ENCODE measurements around the gene CMIP.

DNA sequence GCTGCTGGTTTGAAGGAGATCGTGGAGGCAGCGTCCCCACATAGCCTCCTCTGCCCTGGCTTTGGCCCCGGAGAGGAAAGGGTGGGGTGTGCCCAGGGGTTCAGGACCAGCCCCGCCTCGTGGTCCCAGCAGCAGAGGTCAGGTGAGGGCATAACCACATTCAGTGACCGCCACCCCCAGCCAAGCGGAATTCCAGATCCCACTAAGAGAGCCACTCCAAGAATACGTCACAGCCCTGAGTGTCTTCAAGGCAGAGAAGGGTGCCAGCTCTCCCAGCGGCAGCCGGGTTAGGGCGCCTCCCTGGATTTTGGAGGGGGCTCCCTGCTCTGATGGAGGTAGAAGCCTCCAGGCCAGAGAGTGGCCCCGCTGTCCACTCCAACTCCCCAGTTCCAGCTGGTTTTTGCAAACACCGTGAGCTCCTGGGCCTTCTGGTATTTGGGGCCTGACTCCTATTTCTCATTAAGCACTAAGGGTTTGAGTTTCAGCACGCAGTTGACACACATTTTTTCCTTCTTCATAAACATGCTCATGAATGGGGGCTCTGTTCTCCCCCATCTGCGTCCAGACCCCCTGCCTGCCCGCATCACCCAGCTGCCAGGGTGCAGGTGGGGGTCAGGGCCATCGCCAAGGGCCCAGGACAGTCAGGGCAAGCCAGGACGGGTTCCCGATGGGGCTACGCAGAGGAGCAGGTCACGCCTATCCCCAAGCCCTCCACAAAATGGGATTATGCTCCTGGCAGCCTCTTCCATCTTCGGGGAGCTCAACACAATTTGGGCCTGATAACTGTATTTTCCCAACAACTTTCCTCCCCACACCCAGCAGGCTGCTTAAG lies 236.1 kb downstream of the CMIP start:
- TF ChIP-seq GATA2 (IDR thresholded peaks at IDR 0.05; ENCODE audit: low read depth, low read length) (no peak), GATA3 (IDR thresholded peaks at IDR 0.05; ENCODE audit: low read depth, low read length) (no peak)

All from SH-SY5Y (cell line).